Mucosa of rectum (tissue), 2 donors: ENCODE data around the gene CCDC54.

Source experiments
- H3K27ac ChIP-seq, 2 donors: one replicate each; pipeline ENCODE4 v1.7.0; 2013; ENCODE audit warnings: inconsistent platforms in 2 of 2, low read depth in 2 of 2, low read length in 2 of 2
- H3K27me3 ChIP-seq, 2 donors: one replicate each; pipeline ENCODE4 v1.7.0; 2013; ENCODE audit warnings: low read length in 2 of 2; ENCODE audit not compliant: control insufficient read depth in 2 of 2, insufficient read depth in 2 of 2
- H3K36me3 ChIP-seq, 2 donors: one replicate each; pipeline ENCODE4 v1.7.0; 2013; ENCODE audit warnings: low read length in 2 of 2; ENCODE audit not compliant: control insufficient read depth in 2 of 2, insufficient read depth in 2 of 2
- H3K4me1 ChIP-seq, 2 donors: one replicate each; pipeline ENCODE4 v1.7.0; 2013; ENCODE audit warnings: low read length in 2 of 2, mild to moderate bottlenecking in 1 of 2; ENCODE audit not compliant: control insufficient read depth in 2 of 2, insufficient read depth in 2 of 2
- H3K4me3 ChIP-seq, 2 donors: one replicate each; pipeline ENCODE4 v1.7.0; 2013; ENCODE audit warnings: low read length in 2 of 2
- H3K9ac ChIP-seq, 2 donors: one replicate each; pipeline ENCODE4 v1.7.0; 2013; ENCODE audit warnings: low read length in 2 of 2, low read depth in 1 of 2, mild to moderate bottlenecking in 1 of 2
- H3K9me3 ChIP-seq, 2 donors: one replicate each; pipeline ENCODE4 v1.7.0; 2013; ENCODE audit warnings: low read length in 2 of 2; ENCODE audit not compliant: control insufficient read depth in 2 of 2
- donor health status: healthy.
- donor health status: Normal muscosa, but diverticular disease.

The CCDC54 gene

DNA sequence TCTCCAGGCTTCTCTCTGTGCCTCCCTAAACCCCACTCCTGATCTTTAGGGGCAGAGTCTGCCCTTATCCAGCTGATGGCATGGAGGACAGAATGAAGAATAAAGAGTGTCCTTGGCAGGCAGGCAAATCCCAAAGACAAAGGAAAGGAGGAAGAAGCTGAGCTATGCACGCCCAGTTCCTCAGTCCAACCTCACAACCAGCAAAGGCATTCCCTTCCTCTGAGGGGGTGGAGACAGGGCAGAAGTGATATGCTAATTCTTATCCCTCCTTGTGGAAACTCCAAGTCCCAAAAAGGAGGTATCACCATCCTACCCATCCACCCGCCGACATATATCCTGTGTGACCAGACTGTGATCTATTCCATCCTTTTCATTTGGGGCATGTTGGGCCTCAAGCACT is 10.5 kb upstream of the CCDC54 start:
- no peak overlapping the region for H3K27ac ChIP-seq

DNA sequence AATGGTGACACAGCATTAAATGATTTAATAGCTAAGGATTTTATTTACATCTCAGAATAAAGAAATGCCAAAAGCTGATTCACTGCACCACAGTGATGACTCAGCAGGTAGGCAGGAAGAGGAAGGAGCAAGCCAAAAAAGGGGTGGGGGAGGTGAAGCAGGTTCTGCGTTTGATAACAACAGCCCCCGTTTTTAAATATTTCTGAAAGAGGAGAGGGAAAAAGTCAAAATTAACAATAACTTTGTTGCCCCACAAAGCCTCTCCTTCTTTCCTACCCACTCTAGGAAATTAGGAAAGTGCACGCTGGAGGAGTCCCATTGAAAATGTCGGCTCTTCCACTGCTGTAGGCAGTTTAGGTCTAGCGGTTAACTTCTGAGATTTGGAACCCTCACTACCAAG is 9.9 kb upstream of the CCDC54 start:
- Histone ChIP-seq H3K36me3 (no peaks in the 10 kb centered on the region), H3K4me1 (no peaks in the 10 kb centered on the region), H3K4me3 (no peak overlapping the region)

More for the DNA sequence above, 10.5 kb upstream of the CCDC54 start:
- Histone ChIP-seq H3K9me3 (no peaks in the 10 kb centered on the region), H3K4me1 (no peaks in the 10 kb centered on the region), H3K4me3 (no peak overlapping the region), H3K9ac (no peak overlapping the region), H3K27me3 (no peaks in the 10 kb centered on the region), H3K36me3 (no peaks in the 10 kb centered on the region)

DNA sequence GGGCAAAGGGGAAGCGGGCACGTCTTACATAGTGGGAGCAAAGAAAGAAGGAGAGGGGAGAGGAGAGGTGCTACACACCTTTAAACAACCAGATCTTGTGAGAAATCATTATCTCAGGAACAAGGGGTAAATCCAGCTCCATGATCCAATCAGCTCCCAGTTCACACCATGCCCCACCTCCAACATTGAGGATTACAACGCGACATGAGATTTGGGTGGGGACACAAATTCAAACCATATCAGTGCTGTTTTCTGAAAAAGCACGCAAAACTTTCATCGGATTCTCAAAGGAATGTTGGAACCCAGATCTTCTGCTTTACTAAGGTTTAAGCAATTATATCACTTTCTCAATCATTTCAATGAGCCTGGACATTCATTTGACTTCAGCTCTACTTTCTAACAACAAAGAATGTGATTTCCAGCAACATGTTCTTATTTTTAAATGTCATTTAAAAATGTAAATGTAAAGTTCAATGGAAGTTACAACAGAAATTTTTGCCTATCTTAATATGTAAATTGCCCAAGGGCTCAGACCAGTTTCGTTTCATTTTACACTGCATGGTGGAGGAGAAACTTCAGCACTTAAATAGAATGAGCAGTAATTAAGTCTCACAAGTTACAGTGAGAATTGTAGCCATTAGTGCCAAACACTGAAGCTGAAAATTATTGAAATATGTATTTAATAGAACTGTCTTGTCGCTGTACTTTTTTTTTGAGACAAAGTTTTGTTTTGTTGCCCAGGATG is 8.4 kb upstream of the CCDC54 start:
- no peak overlapping the region for H3K9ac ChIP-seq

More for the DNA sequence above, 9.9 kb upstream of the CCDC54 start:
- H3K9me3 ChIP-seq = no peaks in the 10 kb centered on the region
- no peaks in the 10 kb centered on the region for H3K27me3 ChIP-seq
- H3K27ac ChIP-seq = no peak overlapping the region
- H3K9ac ChIP-seq = no peak overlapping the region

DNA sequence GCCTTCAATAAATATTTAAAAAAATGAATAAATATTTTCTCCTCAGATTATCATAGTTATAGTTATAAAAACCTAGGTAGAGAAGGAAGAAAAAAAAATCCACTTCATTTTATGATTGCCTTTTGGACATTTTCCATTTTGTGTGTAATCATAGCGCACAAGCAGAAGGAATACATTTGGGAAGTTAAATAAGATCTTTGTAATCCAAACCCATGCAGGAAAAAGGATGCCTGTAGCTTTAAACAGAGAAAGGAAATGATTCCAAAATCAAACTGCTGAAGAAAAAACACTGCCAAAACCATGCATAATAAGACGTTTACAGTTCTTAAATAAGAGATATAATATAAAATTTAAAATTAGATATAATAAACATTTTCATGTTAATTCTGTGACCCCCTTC is 7.4 kb upstream of the CCDC54 start:
- H3K9ac ChIP-seq = no peak overlapping the region
- no peaks in the 10 kb centered on the region for H3K36me3 ChIP-seq
- no peaks in the 10 kb centered on the region for H3K9me3 ChIP-seq
- no peaks in the 10 kb centered on the region for H3K4me1 ChIP-seq
- no peak overlapping the region for H3K4me3 ChIP-seq
- no peak overlapping the region for H3K27ac ChIP-seq
- no peaks in the 10 kb centered on the region for H3K27me3 ChIP-seq

More for the DNA sequence above, 8.4 kb upstream of the CCDC54 start:
- Histone ChIP-seq H3K9me3 (no peaks in the 10 kb centered on the region), H3K36me3 (no peaks in the 10 kb centered on the region), H3K4me1 (no peaks in the 10 kb centered on the region), H3K4me3 (no peak overlapping the region), H3K27me3 (no peaks in the 10 kb centered on the region), H3K27ac (no peak overlapping the region)

DNA sequence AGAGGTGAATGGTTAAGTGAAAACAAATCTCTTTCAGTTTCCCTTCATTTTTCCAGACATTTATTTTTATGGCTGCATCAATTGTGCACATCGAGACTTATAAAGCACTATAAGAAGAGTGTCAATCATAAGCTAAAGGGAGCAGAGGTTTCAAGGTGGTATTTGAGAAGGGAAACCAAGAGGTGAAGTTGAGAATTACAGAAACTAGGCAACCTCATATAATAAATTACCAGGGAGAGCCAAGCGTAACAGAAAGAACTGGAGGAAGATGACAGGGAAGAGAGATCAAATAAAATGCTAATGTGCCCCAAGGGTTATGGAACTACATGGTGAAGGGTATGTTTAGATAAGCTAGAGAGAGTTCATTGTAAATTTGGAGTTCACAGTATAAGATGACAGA is 6.3 kb upstream of the CCDC54 start:
- H3K9me3 ChIP-seq = no peaks in the 10 kb centered on the region
- no peak overlapping the region for H3K4me3 ChIP-seq
- no peaks in the 10 kb centered on the region for H3K4me1 ChIP-seq
- H3K9ac ChIP-seq = no peak overlapping the region
- no peaks in the 10 kb centered on the region for H3K36me3 ChIP-seq
- H3K27me3 ChIP-seq = no peaks in the 10 kb centered on the region
- no peak overlapping the region for H3K27ac ChIP-seq

DNA sequence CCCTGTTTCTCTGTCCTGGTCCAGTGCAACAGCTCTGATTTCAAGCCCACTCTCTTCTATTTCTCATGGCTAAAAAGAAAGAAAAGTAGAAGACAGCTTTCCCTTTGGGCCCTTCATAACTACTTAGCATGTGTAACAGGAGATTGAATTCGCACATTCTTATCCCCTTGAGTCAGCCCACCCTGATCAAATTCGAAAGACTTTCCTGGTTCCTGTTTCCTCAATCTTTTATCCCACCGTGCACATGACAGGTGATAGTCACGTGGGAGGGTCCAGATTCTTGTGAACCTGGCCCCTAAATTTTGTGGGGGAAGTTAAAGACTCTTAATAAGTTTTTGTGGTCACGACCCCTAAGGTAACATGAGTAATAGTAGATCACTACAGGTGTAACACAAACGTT is 4.7 kb upstream of the CCDC54 start:
- no peaks in the 10 kb centered on the region for H3K27me3 ChIP-seq
- no peaks in the 10 kb centered on the region for H3K4me1 ChIP-seq
- no peak overlapping the region for H3K27ac ChIP-seq
- H3K9ac ChIP-seq = no peak overlapping the region
- H3K36me3 ChIP-seq = no peaks in the 10 kb centered on the region
- no peak overlapping the region for H3K4me3 ChIP-seq
- no peaks in the 10 kb centered on the region for H3K9me3 ChIP-seq

DNA sequence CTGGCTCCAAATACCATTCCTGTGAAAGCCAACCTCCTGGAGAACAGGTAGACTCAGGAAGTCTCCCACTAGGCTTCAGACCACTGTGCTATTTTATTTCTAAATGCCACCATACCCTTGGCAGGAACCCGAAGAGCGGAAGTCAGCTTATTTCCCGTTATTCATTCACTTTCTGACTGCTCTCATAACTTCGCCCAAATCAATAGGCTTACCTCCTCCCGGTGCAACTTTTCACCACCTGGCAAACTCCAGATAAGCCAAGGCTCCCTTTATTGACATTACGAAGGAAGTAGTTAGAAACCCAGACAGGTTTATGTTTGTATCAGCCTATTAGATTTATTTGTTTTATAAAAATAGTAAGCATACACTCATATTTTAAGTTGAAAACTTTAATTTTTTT is 3.3 kb upstream of the CCDC54 start:
- Histone ChIP-seq H3K4me1 (no peaks in the 10 kb centered on the region), H3K27me3 (no peaks in the 10 kb centered on the region), H3K9me3 (no peaks in the 10 kb centered on the region), H3K4me3 (no peak overlapping the region), H3K27ac (no peak overlapping the region), H3K36me3 (no peaks in the 10 kb centered on the region), H3K9ac (no peak overlapping the region)

DNA sequence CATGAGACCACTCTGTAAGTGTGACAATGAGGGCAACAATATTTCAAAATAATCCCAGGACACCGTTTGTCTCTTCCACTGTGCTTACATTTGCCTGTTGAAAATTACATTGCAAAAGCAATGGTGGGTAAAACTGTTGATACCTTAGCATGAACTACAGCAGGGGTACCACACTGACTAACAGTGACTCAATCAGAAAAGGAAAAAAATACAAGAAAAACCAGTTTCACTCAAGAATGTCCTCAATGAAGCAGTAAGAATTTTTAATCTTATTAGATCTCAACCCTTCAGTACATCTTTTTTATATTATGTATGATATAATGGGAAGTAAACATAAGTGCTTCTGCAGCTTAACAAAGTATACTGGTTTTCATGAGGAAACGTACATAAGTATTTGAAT is 1.6 kb upstream of the CCDC54 start:
- Histone ChIP-seq H3K9ac (no peak overlapping the region), H3K36me3 (no peaks in the 10 kb centered on the region), H3K4me3 (no peak overlapping the region), H3K4me1 (no peaks in the 10 kb centered on the region), H3K27ac (no peak overlapping the region), H3K9me3 (no peaks in the 10 kb centered on the region), H3K27me3 (no peaks in the 10 kb centered on the region)

DNA sequence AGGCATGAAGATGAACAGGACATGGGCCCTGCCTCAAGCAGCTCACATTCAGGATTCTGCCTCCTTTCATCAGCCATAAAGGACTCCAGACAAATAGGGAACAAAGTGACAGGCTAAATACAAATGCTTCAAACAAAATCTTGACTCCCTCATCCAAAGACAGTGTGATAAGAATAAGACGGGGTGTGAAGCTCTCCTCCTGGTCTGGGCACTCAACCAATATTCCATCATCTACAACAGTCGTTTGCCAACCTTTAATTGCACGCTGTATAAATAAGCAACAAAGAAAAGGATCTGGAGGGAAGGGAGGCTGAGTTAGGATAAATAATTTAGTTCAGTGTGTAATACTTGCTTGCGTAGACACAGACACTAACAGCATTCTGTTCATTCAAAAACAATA is 5.4 kb downstream of the CCDC54 start:
- Histone ChIP-seq H3K9me3 (no peaks in the 10 kb centered on the region), H3K9ac (no peak overlapping the region), H3K27me3 (no peaks in the 10 kb centered on the region), H3K4me1 (no peaks in the 10 kb centered on the region), H3K36me3 (no peaks in the 10 kb centered on the region), H3K4me3 (no peak overlapping the region), H3K27ac (no peak overlapping the region)

DNA sequence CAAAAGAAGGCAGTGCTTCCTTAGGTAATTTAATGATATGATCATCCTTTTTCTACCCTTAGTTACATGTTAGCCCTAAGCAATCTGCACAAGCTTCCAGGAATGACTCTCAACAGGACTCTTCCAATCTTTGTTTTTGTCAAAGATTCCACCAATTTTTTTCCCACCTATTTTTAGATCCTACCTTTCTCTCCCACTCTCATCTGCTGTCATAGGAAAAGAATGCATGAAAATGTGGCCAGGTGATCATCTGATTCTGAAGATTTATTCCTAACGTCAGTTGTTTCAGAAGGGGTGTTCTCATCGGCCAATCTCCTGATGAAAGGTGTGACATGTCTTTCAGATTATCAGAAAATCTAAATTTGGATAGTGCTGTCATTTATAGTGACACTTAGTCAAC is 7.2 kb downstream of the CCDC54 start:
- no peak overlapping the region for H3K9ac ChIP-seq
- H3K36me3 ChIP-seq = no peaks in the 10 kb centered on the region
- no peaks in the 10 kb centered on the region for H3K9me3 ChIP-seq
- no peaks in the 10 kb centered on the region for H3K4me1 ChIP-seq
- no peaks in the 10 kb centered on the region for H3K27me3 ChIP-seq
- H3K4me3 ChIP-seq = no peak overlapping the region
- H3K27ac ChIP-seq = no peak overlapping the region

DNA sequence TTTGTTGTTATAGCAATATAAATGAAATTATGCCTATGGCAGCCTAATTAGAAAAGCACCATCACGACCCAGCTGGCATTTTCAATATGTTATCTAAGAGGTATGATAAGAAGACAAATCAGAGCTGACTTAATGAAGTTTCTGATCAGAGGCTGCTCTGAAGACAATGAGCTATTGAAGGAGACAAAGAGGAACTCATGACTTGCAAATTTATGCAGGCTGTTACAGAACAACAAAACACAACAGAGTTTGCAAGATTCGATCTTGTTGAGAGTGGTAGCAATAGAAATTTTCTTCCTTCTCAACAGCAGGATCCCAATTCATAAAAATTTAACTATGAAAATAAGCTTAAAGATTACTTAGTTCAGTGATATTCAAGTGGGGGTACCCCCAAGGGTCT is 7.7 kb downstream of the CCDC54 start:
- no peaks in the 10 kb centered on the region for H3K9me3 ChIP-seq
- no peaks in the 10 kb centered on the region for H3K27me3 ChIP-seq
- H3K36me3 ChIP-seq = no peaks in the 10 kb centered on the region
- no peak overlapping the region for H3K27ac ChIP-seq
- H3K9ac ChIP-seq = no peak overlapping the region
- H3K4me1 ChIP-seq = no peaks in the 10 kb centered on the region
- no peak overlapping the region for H3K4me3 ChIP-seq
